WTC11 (cell line): ENCODE measurements around the gene NPAS3.

Experiments
- ATF6 ChIP-seq: sonication (generic); formaldehyde crosslinking; IDR thresholded peaks from 2 replicates; pipeline ENCODE4 v1.8.1; 2023; ENCODE audit warnings: mild to moderate bottlenecking, missing genetic modification reagents
- CREB1 ChIP-seq: sonication (generic); formaldehyde crosslinking; IDR thresholded peaks from 2 replicates; pipeline ENCODE4 v1.8.0; 2023; ENCODE audit warnings: mild to moderate bottlenecking, missing genetic modification reagents
- CTCF ChIP-seq: fragments of 200-600 bp; IDR thresholded peaks from 2 replicates; pipeline ENCODE4 v1.8.0; 2022; ENCODE audit warnings: antibody characterized with exemption
- SMAD3 ChIP-seq: sonication (generic); formaldehyde crosslinking; IDR thresholded peaks from 2 replicates; pipeline ENCODE4 v1.8.0; 2022; ENCODE audit warnings: missing genetic modification reagents, mild to moderate bottlenecking, borderline replicate concordance
- ZNF416 ChIP-seq: fragments of 250-450 bp; sonication (Bioruptor Pico); IDR thresholded peaks from 2 replicates; pipeline ENCODE4 v1.9.0; 2021; ENCODE audit warnings: mild to moderate bottlenecking, inconsistent platforms

DNA sequence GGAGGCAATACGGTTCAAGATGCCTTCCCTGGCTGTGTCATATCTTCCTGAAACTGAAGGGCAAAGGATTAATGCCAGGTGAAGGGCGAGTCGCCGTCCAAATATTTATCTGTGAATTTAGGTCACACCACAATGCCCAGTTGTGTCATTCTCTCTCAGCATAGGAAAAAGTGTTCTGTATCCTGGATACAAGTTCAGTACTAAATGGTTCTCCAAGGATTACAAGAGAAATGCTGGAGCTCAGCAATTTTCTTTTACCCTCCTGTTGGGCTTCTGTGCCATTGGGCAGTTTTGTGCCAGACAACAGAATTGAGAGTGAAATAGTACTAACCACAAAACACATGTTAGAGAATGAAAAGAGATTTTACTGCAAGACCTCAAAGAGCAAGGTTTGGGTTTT lies 518.3 kb downstream of the NPAS3 start:
- no peak for TF ChIP-seq CTCF
- TF ChIP-seq SMAD3, result no peak
- TF ChIP-seq ZNF416 (CRISPR knock-in tag), result no peak
- TF ChIP-seq CREB1 (CRISPR knock-in tag), result no peak
- TF ChIP-seq ATF6 (CRISPR knock-in tag), result no peak
